NOMO-1 (cell line): Measurements from ENCODE around the gene HDAC4.
"Not testable (repeated sequence)": the region's sequence is repeated elsewhere in the genome, so short reads cannot be mapped to it uniquely, and the experiment has no call there.

Source experiments
- DNase-seq, 2 experiments: peaks; one replicate each; lab custom pipeline; 2025; ENCODE audit not compliant: unreplicated experiment in 2 of 2; lab: John Stamatoyannopoulos, UW

HDAC4 gene

DNA sequence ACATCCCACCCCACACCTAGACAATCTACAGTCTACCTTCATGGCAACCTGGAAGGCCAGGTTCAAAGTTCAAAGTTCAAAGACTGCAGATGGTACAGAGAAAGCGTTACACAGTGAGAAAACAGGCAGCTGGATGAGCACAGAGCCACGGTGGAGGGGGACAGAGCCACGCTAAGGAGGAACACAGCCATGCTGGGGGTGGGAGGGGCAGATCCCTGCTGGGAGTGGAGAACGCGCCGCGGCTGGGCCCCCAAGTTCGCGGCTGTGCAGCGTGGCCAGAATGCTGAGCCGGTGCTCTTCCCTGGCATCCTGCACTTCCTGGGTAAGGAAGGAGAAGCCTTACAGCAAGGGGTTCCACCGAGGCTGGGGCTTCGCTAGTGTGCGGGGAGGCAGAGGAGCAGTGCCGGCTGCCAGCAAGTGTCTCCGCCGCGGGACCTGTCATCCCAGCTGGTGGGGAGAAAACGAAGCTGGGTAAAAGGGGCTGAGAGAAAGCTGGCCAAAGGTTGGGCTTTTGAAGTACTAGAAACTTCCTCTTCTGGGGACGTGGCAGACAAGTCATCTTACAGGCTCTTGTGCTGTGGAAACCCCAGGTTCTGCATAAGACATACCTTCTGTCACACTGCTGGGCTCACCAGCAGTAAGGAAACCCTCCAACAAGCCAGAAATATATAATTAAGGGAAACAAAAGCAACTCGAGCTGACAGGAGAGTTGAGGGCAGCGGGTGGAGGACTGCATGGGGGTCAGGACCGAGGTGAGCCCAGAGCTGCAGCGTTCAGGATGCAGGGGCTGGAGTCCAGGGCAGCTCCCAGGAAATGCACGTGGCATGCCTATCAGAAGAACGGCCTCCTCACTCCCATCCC is 115.5 kb downstream of the HDAC4 start:
- DNase-seq = peak; percentile 80 to 90

DNA sequence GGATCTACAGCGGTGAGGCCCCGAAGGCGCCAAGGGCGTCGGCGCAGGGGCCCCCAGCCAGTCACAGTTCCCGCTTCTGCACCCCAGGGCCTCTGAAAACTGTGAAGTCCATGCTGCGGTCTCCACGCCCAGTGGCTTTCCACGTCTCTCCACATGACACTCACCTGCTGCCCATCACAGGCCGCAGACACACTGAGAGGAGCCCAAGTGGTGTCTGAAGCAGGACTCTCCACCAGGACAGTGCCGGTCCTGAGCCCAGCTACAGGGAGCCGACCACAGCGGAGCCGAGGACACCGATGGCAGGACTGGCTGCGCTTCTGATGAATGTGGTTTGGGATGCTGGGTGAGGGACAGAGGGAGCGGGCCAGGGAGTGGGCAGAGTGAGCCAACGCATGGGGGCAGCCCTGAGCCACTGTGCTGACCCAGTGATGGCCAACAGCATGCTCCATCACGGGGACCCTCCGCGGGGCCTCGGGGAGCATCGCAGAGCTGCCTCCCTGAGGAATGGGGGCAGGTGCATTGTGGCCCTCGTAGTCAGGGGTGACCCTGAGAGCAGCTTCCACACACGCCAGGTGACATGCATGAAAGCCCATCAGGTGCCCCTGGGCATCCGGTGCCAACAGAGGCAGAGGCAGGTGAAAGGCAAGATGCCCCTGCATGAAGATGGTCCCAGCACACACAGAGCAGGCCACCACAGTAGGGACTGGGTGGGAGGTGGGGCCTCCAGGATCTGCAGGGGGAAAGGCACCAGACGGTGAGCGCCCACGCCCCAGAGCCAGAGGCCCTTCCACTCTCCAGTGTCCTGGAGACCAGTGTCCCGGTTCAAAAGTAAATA is 116.6 kb downstream of the HDAC4 start:
- DNase-seq = no peak

DNA sequence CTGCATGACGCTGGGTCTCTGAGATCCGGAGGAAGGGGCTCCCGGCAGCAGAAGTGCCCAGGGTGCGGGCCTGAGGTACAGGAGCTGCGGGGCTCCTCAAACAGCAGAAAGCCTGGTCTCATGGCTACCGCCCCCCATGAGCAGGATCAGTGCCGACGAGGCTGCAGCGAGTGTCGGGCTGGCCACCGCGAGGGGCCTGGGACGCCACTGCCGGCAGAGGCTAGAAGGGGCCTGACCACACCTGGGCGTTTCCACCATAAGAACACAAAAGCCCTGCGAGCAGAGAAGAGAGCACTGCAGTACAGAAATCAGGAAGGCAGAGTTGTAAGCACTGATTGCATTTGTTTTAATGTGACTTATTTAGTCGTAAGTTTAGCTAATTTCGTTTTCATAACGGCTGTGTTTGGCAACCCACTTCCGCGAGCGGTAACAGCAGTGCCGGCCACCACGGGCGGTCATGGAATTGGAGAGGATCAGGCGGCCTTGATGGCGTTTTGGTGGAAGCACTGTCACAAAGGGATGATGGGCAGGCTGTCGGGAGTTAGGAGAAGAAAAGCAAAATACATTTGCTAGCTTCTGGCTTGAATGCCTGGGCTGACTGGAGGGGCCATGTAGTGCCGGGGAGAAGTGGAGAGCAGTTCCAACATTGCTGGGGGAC is 117.4 kb downstream of the HDAC4 start:
- no peak for DNase-seq

DNA sequence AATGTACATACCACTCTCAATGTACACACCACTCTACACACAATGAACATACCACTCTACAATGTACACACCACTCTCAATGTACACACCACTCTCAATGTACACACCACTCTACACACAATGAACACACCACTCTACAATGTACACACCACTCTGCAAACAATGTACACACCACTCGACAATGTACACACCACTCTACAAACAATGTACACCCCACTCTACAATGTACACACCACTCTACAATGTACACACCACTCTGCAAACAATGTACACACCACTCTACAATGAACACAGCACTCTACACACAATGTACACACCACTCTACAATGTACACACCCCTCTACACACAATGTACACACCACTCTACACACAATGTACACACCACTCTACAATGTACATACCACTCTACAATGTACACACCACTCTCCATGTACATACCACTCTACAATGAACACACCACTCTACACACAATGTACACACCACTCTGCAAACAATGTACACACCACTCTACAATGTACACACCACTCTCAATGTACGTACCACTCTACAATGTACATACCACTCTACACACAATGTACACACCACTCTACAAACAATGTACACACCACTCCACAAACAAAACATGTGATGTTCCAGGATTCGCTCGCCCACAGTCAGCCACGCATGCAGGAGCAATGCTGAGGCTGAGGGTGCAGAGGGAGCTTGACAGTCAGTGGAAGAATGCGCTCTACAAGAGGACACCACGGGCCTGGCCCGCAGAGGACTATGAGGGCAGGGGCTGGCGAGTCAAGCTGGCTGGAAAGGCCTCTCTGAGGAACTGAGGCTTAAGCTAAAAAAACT is 118.2 kb downstream of the HDAC4 start:
- DNase-seq = no peak

DNA sequence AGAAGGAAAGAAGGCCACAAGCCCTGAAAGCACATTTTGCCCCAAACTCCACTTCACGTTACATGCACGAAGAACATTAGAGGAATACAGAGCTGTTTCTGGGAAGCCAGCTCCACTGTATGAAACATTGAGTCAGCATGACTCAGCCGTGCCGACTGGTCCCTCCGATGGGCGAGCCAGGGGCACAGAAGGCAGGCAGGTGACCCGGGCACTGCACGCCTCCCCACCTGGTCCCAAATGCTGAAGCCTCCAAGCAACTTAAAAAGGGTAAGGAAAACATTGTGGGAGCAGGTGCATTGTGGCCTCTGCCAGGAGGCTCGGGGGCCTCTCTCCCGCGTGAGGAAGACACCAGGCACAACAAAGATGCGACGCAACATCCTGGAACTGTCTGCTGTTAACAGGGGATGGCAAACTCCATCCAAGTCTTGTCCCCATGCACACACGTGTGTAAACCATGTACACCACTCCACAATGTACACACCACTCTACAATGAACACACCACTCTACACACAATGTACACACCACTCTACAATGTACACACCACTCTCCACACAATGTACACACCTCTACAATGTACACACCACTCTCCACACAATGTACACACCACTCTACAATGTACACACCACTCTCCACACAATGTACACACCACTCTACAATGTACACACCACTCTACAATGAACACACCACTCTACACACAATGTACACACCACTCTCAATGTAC is 120.4 kb downstream of the HDAC4 start:
- not testable (repeated sequence) for DNase-seq

DNA sequence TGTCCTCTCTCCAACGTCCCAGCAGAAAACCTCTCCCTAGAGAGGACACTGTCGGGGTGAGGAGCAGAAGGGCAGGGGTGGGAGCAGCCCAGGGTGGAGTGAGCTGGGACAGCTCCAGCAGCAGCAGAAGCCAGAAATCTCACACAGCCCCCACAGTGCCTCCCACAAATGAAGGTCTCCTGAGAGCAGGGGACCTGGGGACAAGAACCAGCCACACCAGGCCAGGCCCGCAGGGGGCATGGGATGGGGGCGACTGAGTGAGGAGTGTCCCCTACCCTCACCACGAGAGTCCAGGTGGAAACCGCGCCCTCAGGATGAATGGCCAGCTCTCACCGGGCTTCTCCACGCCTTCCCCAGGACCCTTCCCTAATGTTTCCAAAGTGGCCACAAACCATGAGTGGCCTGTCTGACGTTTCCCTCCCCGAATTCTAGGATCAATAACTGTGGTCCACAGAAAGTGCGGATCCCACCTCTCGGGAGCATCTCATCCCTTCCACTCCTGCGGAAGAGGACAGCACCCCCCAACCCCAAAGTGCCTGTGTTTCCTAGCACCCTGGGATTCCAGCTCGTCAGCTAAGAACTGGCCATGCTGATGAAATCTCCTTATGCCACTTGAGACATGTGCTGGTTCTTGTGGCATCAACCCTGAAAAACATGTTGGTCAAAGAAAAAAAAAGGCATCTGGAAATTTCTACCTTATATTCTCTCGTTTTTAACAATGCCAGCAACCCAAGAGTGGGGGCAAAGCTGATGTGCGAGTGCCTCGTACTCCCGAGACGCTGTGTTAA is 121.1 kb downstream of the HDAC4 start:
- no peak for DNase-seq

DNA sequence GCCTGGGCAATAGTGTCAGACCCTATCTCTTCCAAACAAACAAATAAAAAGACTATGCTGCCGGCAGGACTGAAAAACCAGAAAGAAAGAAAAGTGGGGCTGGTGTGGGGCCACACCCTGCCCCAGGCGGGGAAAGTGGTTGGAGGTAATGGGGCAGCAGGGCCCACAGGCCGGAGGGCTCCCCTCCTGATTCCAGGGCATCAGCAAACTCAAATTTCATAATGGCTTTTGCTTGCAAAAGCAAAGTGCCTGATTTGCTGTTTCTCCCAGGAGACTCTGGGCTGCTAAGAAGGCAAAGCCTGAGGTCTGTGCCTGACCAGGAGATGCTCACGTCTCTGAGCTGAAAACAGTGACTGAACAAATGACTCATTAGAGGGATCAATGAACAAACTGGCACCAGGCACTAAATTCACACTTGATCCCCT is 121.9 kb downstream of the HDAC4 start:
- DNase-seq = no peak

DNA sequence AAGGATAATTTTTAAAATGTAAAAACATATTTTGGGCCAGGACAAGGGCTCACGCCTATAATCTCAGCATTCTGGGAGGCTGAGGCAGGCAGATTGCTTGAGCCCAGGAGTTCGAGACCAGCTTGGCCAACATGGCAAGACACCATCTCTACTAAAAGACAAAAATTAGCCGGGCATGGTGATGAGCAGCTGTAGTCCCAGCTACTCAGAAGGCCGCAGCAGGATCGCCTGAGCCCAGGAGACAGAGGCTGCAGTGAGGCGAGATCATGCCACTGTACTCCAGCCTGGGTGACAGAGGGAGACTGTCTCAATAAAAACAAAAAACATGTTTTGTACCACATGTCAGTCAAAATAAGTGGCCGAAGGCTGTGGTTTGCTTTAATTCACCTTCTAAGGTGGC is 122.5 kb downstream of the HDAC4 start:
- no peak for DNase-seq

DNA sequence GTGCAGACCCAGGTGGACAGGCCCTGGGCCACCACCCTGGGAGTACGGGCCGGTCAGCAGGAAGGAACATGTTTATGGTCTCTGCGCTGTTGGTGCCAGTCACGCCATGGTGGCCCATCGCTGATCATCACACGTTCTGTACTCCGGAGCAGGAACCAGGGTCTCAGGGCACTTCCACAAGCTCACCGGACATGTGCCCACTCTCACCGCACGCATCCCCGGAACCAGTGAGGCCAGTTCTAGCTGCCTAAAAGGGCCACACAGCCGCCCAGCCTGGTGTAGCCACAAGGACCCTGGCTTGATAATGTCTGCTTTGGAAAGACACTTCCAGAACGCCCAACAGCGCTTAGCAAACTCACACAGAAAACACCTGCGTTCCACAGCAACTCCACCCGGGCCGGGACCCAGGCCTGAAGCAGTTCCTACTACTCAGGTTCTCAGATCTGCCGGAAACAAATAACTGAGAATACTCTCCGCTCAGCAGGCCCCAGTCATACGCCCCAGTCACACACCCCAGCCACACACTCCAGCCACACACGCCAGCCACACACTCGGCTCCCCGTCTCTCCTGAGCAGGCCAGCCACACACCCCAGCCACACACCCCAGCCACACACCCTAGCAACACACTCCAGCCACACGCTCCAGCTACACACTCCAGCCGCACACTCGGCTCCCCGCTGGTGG is 123.3 kb downstream of the HDAC4 start:
- no peak for DNase-seq

DNA sequence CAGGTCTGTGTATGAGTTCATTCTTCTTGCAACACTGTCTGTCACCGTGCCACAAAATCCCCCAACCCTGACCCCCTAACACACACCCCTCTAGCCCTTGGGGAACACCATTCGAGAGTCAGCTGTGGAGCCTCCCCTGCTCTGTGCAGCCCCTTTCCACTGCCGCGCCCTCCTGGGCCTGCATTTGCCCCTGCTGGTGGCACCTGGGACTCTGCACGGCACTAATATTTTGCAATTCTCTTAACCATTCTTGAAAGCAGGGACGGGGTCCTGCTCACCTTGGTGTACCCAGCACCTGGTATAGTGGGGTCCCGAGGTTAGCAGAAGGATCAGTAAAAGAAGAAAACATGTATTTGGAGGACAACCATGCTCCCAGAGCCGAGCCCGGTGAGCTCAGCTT is 124.0 kb downstream of the HDAC4 start:
- no peak for DNase-seq

DNA sequence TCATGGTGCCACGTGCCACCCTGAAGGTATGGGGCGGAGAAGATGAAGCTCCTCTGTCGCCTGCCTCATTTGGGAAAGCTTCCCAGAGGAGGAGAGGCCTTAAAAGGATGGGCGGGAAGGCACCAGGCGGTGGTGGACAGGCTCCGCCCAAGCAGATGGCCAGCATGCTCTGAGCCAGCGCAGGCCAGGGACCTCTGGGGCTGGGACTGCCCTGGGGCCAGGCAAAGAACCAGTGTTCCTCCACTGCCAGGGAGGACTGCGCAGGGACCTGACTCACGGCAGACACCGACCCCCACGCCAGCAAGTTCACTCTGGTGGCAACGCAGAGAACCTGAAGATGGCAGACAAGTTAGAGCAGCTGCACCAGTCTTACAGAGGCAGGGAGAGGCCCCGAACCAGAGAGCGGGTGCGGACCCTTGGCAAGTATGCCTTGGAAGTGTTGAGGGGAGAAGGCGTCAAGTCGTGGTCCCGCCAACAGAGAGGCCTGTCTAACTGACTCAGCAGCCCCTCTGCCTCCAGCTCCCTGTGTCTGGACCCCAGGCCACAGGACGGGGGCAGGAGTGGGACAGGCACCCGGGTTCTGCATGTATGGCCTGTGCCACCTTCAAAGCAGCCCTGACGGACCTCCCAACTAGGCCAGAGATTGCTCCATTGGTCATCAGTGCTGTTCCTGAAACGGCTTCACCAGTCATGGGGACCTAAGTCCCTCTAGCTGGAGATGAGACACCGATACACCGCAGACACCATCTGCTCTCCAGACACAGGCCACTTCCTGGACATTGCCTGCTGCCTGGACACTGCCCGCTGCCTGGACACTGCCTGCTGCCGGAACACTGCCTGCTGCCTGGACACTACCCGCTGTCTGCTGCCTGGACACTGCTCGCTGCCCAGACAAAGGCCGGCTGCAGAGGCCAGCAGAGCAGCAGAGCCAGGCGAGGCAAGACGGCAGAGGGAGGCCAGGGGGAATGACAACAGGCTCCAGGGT is 124.7 kb downstream of the HDAC4 start:
- DNase-seq = no peak

DNA sequence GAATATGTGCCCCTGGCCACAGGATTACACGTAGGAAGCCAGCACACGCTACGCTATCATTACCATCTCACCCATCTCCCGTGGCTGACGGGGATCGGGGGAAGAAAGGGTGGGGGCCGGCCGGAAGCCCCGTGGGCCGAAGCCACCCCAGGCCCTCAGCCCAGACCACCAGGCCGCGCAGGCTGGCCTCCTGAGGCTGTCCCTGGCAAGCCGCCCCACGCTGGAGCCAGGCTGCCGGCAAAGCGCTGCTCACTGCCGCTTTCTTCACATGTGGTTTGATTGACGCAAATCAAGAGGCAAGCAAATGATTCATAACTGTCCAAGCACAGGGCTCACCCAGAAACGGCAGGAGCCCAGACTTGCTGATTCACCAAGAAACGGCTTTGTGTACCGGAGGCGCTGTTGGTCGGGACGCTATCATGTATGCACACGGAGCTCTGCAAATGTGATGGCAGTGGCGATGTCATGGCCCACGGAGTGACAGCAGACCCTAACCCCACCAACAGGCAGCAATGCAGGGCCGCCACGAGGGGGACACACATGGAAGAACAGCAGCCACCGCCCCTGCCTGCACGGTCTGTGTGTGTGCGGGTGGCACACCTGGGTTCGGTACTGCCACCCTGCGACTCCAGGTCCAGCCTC is 125.7 kb downstream of the HDAC4 start:
- DNase-seq = peak; percentile 88 to 92

DNA sequence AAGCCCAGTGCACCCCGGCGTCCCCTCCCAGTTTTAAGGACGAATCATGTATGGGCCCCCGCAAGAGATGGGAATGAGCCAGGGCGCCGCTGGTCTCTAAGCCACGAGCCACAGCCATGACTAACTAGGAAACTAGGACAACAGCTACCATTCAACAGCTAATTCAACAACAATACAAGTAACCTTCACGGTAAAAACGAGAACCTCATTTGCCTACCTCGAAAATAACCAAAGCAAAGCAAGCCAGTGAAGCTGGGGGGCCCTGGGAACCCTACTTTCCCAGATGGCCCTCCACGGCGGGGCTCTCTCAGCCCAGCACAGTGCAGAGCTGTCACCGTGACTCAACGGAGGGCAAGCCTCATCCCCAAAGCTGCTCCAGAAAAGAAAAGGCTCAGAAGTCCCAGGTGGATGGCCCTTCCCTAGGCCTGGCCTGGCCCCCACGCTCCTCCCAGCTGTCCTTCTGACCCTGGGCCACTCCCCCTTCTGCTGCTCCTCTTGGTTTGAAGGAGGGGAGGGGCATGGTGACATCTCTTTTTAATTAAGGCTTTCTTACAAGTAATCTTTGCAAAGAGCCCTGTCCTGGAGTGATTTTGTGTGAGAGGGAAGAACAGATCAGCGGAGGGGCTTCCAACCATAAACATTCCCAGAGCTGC is 126.3 kb downstream of the HDAC4 start:
- peak in 1 of 2 experiments; percentile 20 for DNase-seq

DNA sequence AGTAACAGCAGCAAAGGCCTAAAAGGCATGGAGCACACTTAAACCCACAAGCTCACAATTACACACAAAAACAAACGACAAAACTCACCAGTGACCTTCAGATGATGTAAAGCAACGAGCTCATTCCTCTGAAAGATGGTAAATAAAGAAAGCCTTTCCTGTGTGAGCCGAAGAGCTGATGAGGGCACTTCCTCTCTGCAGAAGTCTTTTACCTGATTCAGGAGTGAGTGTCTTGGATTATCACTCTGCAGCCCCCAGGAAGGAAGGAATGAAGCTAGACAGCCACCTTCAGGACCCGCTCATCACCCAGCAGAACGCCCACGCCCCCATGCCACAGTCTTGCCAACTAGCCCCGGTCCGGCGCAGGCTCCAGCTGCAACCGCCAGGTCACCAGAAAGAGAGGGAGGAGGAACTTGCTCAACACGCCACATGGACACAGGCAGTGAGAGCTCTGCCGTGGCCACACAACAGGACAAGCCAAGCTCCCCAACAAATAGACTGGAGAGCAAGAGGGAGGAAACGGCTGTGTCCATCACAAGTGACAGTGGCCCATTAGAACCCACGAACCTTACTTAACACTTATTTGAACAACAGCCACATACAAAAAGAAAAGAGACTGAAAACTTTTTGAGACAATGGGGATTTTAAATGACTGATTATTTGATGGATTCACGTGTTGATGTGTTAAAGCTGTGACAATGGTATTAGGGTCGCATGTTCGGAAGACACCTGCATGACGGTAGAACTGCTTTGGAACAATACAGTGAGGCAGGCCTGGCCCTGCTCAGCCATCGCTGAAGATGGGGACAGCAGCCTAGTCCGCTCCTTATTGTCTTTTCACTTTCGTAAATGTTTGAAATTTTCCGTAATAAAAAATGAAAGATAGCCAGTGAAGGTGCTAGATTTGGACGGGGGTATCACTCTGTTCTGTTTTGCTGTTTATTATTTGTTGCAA is 127.3 kb downstream of the HDAC4 start:
- DNase-seq = peak; percentile 61 to 70

DNA sequence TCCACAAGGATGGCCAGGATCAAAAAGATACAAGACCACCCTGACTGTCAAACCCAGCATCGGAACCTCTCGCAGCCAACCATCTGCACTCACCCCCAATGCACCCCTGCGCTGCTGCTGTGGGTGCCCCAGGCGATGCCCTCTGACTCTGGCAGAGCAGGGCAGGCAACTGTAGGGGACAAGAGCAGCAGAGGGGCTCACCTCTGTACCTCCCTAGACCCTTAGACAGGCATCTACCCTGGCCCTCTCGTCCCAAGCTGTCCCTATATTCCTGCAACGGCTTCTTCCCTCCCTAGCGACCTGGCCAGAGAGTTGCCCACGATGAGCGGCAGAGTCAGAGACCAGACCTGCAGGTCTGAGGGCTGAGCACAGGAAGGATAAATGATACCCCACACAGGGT is 128.2 kb downstream of the HDAC4 start:
- DNase-seq = no peak
